Liver (tissue), 3 donors: ENCODE measurements around the gene NCOR1.

Experiments used
- EGR1 ChIP-seq, 2 donors: IDR thresholded peaks; 2 replicates each; pipeline ENCODE4 v1.6.1; 2016 to 2018; ENCODE audit warnings: antibody characterized with exemption in 2 of 2, low read depth in 2 of 2
- GABPA ChIP-seq, 2 donors: IDR thresholded peaks in 1 of 2; conservative IDR thresholded peaks in 1 of 2; 2 replicates each; pipeline ENCODE4 v1.6.1; 2016; ENCODE audit warnings: antibody characterized with exemption in 2 of 2, mild to moderate bottlenecking in 1 of 2, moderate library complexity in 1 of 2
- HNF4A ChIP-seq, 2 donors: conservative IDR thresholded peaks; 2 replicates each; pipeline ENCODE4 v1.6.1; 2016; ENCODE audit warnings: antibody characterized with exemption in 2 of 2, mild to moderate bottlenecking in 2 of 2
- JUND ChIP-seq, 2 donors: IDR thresholded peaks; 2 replicates each; pipeline ENCODE4 v1.6.1; 2016; ENCODE audit warnings: antibody characterized with exemption in 2 of 2
- RAD21 ChIP-seq, 2 donors: IDR thresholded peaks; 2 replicates each; pipeline ENCODE4 v1.6.1; 2016; ENCODE audit warnings: antibody characterized with exemption in 2 of 2, mild to moderate bottlenecking in 2 of 2
- RXRA ChIP-seq, 2 donors: IDR thresholded peaks; 2 replicates each; pipeline ENCODE4 v1.6.1; 2017 to 2018; ENCODE audit warnings: antibody characterized with exemption in 2 of 2, mild to moderate bottlenecking in 1 of 2
- SP1 ChIP-seq: IDR thresholded peaks from 2 replicates; pipeline ENCODE4 v1.6.1; 2018; ENCODE audit warnings: antibody characterized with exemption, mild to moderate bottlenecking
- TAF1 ChIP-seq: conservative IDR thresholded peaks from 2 replicates; pipeline ENCODE4 v1.6.1; 2016; ENCODE audit warnings: antibody characterized with exemption, mild to moderate bottlenecking
- YY1 ChIP-seq: IDR thresholded peaks from 2 replicates; pipeline ENCODE4 v1.6.1; 2016; ENCODE audit warnings: antibody characterized with exemption, mild to moderate bottlenecking
- TF ChIP-seq, protein P1 (sequence below): fragments of 150-350 bp; IDR thresholded peaks from 2 replicates; pipeline ENCODE4 v1.5.1; 2017; ENCODE audit warnings: improper control_type of control experiment, low read depth, low read length; ENCODE audit not compliant: missing input control
- TF ChIP-seq, protein P2 (sequence below): IDR thresholded peaks from 2 replicates; pipeline ENCODE4 v1.6.1; 2016; ENCODE audit warnings: antibody characterized with exemption
- TF ChIP-seq, protein P3 (sequence below): IDR thresholded peaks from 2 replicates; pipeline ENCODE4 v1.6.1; 2016; ENCODE audit warnings: antibody characterized with exemption, mild to moderate bottlenecking
- TF ChIP-seq, protein P4 (sequence below): IDR thresholded peaks from 2 replicates; pipeline ENCODE4 v1.6.1; 2016; ENCODE audit warnings: antibody characterized with exemption
- TF ChIP-seq, protein P5 (sequence below): IDR thresholded peaks from 2 replicates; pipeline ENCODE4 v1.6.1; 2016; ENCODE audit warnings: antibody characterized with exemption
- donor health status: healthy.
- donor health status: healthy.

DNA sequence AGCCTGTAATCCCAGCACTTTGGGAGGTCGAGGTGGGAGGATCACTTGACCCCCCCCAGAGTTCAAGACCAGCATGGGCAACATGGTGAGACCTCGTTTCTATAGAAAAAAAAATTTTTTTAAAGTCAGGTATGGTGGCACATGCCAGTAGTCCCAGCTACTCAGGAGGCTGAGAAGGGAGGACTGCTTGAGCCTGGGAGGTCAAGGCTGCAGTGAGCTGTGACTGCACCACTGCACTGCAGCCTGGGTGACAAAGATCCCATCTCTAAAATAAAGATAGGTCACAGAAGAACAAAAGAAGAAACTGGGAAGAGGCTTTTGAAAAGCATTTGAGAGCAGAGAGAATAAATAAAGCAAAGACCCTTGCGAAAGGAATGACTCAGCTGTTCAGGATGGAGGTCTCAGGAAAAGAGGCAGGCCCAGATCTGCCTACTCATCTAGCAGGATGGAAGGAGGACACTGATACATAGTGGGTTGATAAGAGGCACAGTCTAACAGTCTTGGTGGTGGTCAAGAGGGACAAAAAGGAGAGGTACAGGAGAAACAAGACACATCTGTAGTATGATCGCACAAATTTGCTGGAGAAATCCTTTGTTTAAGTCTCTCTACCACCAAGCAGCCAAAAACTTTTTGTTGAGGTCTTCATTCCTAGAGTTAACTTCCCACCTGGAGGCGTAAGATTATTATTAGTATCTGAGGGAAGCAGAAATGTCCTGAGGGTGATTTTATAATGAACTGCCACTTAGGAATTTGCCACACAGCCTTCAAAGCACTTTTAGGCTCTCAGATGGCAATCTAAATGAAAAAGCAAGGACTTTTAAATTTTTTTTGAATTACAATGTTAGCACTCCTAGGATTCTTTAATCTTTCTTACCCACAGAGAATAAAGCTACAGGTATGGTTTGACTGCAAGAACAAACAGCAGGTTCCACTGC lies 233.4 kb downstream of the NCOR1 start:
- TF ChIP-seq EGR1 (IDR thresholded peaks at IDR 0.05; ENCODE audit: low read depth in 2 of 2) (no peak), JUND (IDR thresholded peaks at IDR 0.05) (no peak), SP1 (no peak), RAD21 (IDR thresholded peaks at IDR 0.05) (no peak), TAF1 (no peak), GABPA (IDR thresholded peaks at IDR 0.05 in 1 of 2, conservative IDR thresholded peaks at IDR 0.05 in 1 of 2) (no peak), RXRA (IDR thresholded peaks at IDR 0.05) (no peak), HNF4A (conservative IDR thresholded peaks at IDR 0.05) (no peak), YY1 (no peak)
- TF ChIP-seq, protein P1, sequence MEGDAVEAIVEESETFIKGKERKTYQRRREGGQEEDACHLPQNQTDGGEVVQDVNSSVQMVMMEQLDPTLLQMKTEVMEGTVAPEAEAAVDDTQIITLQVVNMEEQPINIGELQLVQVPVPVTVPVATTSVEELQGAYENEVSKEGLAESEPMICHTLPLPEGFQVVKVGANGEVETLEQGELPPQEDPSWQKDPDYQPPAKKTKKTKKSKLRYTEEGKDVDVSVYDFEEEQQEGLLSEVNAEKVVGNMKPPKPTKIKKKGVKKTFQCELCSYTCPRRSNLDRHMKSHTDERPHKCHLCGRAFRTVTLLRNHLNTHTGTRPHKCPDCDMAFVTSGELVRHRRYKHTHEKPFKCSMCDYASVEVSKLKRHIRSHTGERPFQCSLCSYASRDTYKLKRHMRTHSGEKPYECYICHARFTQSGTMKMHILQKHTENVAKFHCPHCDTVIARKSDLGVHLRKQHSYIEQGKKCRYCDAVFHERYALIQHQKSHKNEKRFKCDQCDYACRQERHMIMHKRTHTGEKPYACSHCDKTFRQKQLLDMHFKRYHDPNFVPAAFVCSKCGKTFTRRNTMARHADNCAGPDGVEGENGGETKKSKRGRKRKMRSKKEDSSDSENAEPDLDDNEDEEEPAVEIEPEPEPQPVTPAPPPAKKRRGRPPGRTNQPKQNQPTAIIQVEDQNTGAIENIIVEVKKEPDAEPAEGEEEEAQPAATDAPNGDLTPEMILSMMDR = no peak
- TF ChIP-seq, protein P2, sequence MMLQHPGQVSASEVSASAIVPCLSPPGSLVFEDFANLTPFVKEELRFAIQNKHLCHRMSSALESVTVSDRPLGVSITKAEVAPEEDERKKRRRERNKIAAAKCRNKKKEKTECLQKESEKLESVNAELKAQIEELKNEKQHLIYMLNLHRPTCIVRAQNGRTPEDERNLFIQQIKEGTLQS = no peak
- TF ChIP-seq, protein P3, sequence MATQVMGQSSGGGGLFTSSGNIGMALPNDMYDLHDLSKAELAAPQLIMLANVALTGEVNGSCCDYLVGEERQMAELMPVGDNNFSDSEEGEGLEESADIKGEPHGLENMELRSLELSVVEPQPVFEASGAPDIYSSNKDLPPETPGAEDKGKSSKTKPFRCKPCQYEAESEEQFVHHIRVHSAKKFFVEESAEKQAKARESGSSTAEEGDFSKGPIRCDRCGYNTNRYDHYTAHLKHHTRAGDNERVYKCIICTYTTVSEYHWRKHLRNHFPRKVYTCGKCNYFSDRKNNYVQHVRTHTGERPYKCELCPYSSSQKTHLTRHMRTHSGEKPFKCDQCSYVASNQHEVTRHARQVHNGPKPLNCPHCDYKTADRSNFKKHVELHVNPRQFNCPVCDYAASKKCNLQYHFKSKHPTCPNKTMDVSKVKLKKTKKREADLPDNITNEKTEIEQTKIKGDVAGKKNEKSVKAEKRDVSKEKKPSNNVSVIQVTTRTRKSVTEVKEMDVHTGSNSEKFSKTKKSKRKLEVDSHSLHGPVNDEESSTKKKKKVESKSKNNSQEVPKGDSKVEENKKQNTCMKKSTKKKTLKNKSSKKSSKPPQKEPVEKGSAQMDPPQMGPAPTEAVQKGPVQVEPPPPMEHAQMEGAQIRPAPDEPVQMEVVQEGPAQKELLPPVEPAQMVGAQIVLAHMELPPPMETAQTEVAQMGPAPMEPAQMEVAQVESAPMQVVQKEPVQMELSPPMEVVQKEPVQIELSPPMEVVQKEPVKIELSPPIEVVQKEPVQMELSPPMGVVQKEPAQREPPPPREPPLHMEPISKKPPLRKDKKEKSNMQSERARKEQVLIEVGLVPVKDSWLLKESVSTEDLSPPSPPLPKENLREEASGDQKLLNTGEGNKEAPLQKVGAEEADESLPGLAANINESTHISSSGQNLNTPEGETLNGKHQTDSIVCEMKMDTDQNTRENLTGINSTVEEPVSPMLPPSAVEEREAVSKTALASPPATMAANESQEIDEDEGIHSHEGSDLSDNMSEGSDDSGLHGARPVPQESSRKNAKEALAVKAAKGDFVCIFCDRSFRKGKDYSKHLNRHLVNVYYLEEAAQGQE = no peak
- TF ChIP-seq, protein P4, sequence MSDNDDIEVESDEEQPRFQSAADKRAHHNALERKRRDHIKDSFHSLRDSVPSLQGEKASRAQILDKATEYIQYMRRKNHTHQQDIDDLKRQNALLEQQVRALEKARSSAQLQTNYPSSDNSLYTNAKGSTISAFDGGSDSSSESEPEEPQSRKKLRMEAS = no peak
- TF ChIP-seq, protein P5, sequence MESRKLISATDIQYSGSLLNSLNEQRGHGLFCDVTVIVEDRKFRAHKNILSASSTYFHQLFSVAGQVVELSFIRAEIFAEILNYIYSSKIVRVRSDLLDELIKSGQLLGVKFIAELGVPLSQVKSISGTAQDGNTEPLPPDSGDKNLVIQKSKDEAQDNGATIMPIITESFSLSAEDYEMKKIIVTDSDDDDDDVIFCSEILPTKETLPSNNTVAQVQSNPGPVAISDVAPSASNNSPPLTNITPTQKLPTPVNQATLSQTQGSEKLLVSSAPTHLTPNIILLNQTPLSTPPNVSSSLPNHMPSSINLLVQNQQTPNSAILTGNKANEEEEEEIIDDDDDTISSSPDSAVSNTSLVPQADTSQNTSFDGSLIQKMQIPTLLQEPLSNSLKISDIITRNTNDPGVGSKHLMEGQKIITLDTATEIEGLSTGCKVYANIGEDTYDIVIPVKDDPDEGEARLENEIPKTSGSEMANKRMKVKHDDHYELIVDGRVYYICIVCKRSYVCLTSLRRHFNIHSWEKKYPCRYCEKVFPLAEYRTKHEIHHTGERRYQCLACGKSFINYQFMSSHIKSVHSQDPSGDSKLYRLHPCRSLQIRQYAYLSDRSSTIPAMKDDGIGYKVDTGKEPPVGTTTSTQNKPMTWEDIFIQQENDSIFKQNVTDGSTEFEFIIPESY = no peak
